DMS53 treated with DMSO at 0.1 percent for 48 hours (cell line): ENCODE measurements around the gene PAXX.

Source experiments
- DNase-seq: peaks from one replicate; lab custom pipeline; 2025; ENCODE audit not compliant: unreplicated experiment; lab: John Stamatoyannopoulos, UW

The PAXX gene

GRCh38 chr9:136964833-136965422 lies 27.3 kb upstream of the PAXX start:
- no peak for DNase-seq

- DNase-seq = no peak
Measured at GRCh38 chr9:136965771-136966484, 26.3 kb upstream of the PAXX start.

GRCh38 chr9:136968333-136969127 lies 23.7 kb upstream of the PAXX start:
- no peak for DNase-seq

- no peak for DNase-seq
Measured at GRCh38 chr9:136969150-136969549, 23.1 kb upstream of the PAXX start.

- no peak for DNase-seq
Measured at GRCh38 chr9:136969774-136970173, 22.4 kb upstream of the PAXX start.

- DNase-seq = no peak
Measured at GRCh38 chr9:136970361-136970760, 21.9 kb upstream of the PAXX start.

GRCh38 chr9:136971746-136972145 lies 20.5 kb upstream of the PAXX start:
- DNase-seq = no peak

- DNase-seq = no peak
Measured at GRCh38 chr9:136972335-136972734, 19.9 kb upstream of the PAXX start.

GRCh38 chr9:136972743-136973142 lies 19.5 kb upstream of the PAXX start:
- no peak for DNase-seq

GRCh38 chr9:136973618-136974617 lies 18.3 kb upstream of the PAXX start:
- DNase-seq = no peak

- no peak for DNase-seq
Measured at GRCh38 chr9:136974817-136975535, 17.2 kb upstream of the PAXX start.

GRCh38 chr9:136975644-136976043 lies 16.6 kb upstream of the PAXX start:
- DNase-seq = no peak

- no peak for DNase-seq
Measured at GRCh38 chr9:136977223-136977622, 15.0 kb upstream of the PAXX start, which contains the start of gene PTGDS. TSS of gene PTGDS (plus strand) at chr9:136977504. CDS start at chr9:136977579, 75 bp downstream.

GRCh38 chr9:136977649-136978072 lies 14.6 kb upstream of the PAXX start:
- DNase-seq = no peak

- peak; percentile 23 for DNase-seq
Measured at GRCh38 chr9:136978073-136978864, 14.0 kb upstream of the PAXX start.

GRCh38 chr9:136978865-136979544 lies 13.2 kb upstream of the PAXX start:
- DNase-seq = no peak

GRCh38 chr9:136979769-136980587 lies 12.2 kb upstream of the PAXX start:
- no peak for DNase-seq
